Measurements from ENCODE around the gene LRRIQ1.

The LRRIQ1 gene

GRCh38 chr12:85253853-85254252, 217.7 kb downstream of the LRRIQ1 start:
- no peak for TF ChIP-seq CTCF (conservative IDR thresholded peaks at IDR 0.05; ENCODE audit: low read depth)
- no peak for DNase-seq (ENCODE audit: low spot score)
- CTCF ChIA-PET: no interaction called here
- H3K27ac ChIP-seq: no peak overlapping the region
- POLR2A ChIA-PET (ENCODE audit: low non-redundant PET): no interaction called here

GRCh38 chr12:85257671-85258070, 221.5 kb downstream of the LRRIQ1 start:
- no peak for DNase-seq (ENCODE audit: low spot score)
- POLR2A ChIA-PET (ENCODE audit: low non-redundant PET): no interaction called here
- no peak for TF ChIP-seq CTCF (conservative IDR thresholded peaks at IDR 0.05; ENCODE audit: low read depth)
- no peak overlapping the region for H3K27ac ChIP-seq
- CTCF ChIA-PET: interaction anchor here (0.7 kb wide), 1 partner anchor 264 kb away, joined by 3 read pairs; no protein-coding TSS in a partner anchor

GRCh38 chr12:85260447-85260846, 224.3 kb downstream of the LRRIQ1 start:
- TF ChIP-seq CTCF (conservative IDR thresholded peaks at IDR 0.05; ENCODE audit: low read depth): no peak
- ChIA-PET POLR2A (ENCODE audit: low non-redundant PET) (no interaction called here), CTCF (interaction anchor here (0.6 kb wide), 1 partner anchor 607 kb away, joined by 3 read pairs; no protein-coding TSS in a partner anchor)
- H3K27ac ChIP-seq: no peak overlapping the region
- DNase-seq (ENCODE audit: low spot score): no peak

- ChIA-PET CTCF (no interaction called here), POLR2A (ENCODE audit: low non-redundant PET) (no interaction called here)
- TF ChIP-seq CTCF (conservative IDR thresholded peaks at IDR 0.05; ENCODE audit: low read depth): no peak
- no peak for DNase-seq (ENCODE audit: low spot score)
- H3K27ac ChIP-seq: no peak overlapping the region
These were observed 224.7 kb downstream of the LRRIQ1 start for GRCh38 chr12:85260896-85261295.

- ChIA-PET CTCF (no interaction called here), POLR2A (ENCODE audit: low non-redundant PET) (no interaction called here)
- no peak overlapping the region for H3K27ac ChIP-seq
- DNase-seq (ENCODE audit: low spot score): no peak
- TF ChIP-seq CTCF (conservative IDR thresholded peaks at IDR 0.05; ENCODE audit: low read depth): no peak
These were observed 230.2 kb downstream of the LRRIQ1 start for GRCh38 chr12:85266356-85266755.

- no peak for TF ChIP-seq CTCF (conservative IDR thresholded peaks at IDR 0.05; ENCODE audit: low read depth)
- CTCF ChIA-PET: interaction anchor here (0.5 to 0.6 kb wide), 2 partner anchors 285 to 287 kb away, joined by 4 to 7 read pairs; no protein-coding TSS in a partner anchor
- POLR2A ChIA-PET (ENCODE audit: low non-redundant PET): no interaction called here
- DNase-seq (ENCODE audit: low spot score): no peak
- H3K27ac ChIP-seq: no peak overlapping the region
These were observed 237.5 kb downstream of the LRRIQ1 start for GRCh38 chr12:85273381-85274314.

Data from RWPE1 (cell line).